ENCODE results near the gene TSSK6. TPM values are rescaled to one million over a fixed set of nuclear protein-coding genes. Genes with fewer than 3 reads are reported as not detected.

The TSSK6 gene
- total RNA-seq, 1 experiment from 2014 or later: 4.7 TPM

GRCh38 chr19:19558636-19559035 is 43.3 kb upstream of the TSSK6 start:
- no peaks in the 10 kb centered on the region for H3K36me3 Mint-ChIP-seq
- TF ChIP-seq MXD4 (CRISPR knock-in tag; IDR thresholded peaks at IDR 0.05; ENCODE audit: borderline replicate concordance) (no peak), AFF4 (CRISPR knock-in tag; IDR thresholded peaks at IDR 0.05; ENCODE audit: borderline replicate concordance) (no peak), AR (CRISPR knock-in tag; IDR thresholded peaks at IDR 0.05) (no peak), ZNF121 (CRISPR knock-in tag; IDR thresholded peaks at IDR 0.05) (no peak), NR2C2 (CRISPR knock-in tag; IDR thresholded peaks at IDR 0.05) (no peak), FOXP1 (CRISPR knock-in tag; IDR thresholded peaks at IDR 0.05; ENCODE audit: borderline replicate concordance) (no peak), ZNF219 (CRISPR knock-in tag; IDR thresholded peaks at IDR 0.05; ENCODE audit: borderline replicate concordance) (no peak), USF2 (CRISPR knock-in tag; IDR thresholded peaks at IDR 0.05) (no peak), CREM (CRISPR knock-in tag; IDR thresholded peaks at IDR 0.05) (no peak), ZNF232 (CRISPR knock-in tag; IDR thresholded peaks at IDR 0.05) (no peak), NR3C1 (CRISPR knock-in tag; conservative IDR thresholded peaks at IDR 0.05; ENCODE audit: low read depth) (no peak), PRRX2 (CRISPR knock-in tag; IDR thresholded peaks at IDR 0.05) (no peak), NFYB (CRISPR knock-in tag; conservative IDR thresholded peaks at IDR 0.05; ENCODE audit: low read depth) (no peak), RELA (CRISPR knock-in tag; IDR thresholded peaks at IDR 0.05; ENCODE audit: borderline replicate concordance) (no peak), E2F5 (CRISPR knock-in tag; IDR thresholded peaks at IDR 0.05) (no peak), PREB (CRISPR knock-in tag; IDR thresholded peaks at IDR 0.05; ENCODE audit: borderline replicate concordance) (no peak), NR1H2 (CRISPR knock-in tag; IDR thresholded peaks at IDR 0.05) (no peak), ATF6 (CRISPR knock-in tag; IDR thresholded peaks at IDR 0.05) (no peak), ZNF138 (CRISPR knock-in tag; conservative IDR thresholded peaks at IDR 0.05) (no peak), GTF2I (CRISPR knock-in tag; conservative IDR thresholded peaks at IDR 0.05) (no peak)
- peak overlapping the region; percentile 28; the same call in 1 of the 2 replicates for H3K27ac Mint-ChIP-seq
- no peaks in the 10 kb centered on the region for H3K27me3 Mint-ChIP-seq (ENCODE audit: low read depth)
- ChIA-PET CTCF (interaction anchor here (2.9 kb wide), 1 partner anchor 85 kb away, joined by 17 read pairs; the partner anchor contains the start of gene GMIP), POLR2A (no interaction called here)
- H3K4me3 Mint-ChIP-seq: no peak overlapping the region
- DNase-seq (ENCODE audit: low spot score): no peak
- no peaks in the 10 kb centered on the region for H3K9me3 Mint-ChIP-seq
- peaks cover 10% of the 10 kb centered on the region for H3K4me1 Mint-ChIP-seq
- no peak for ATAC-seq
